ENCODE measurements around the gene SMIM20.
"Not testable (repeated sequence)": the region's sequence is repeated elsewhere in the genome, so short reads cannot be mapped to it uniquely, and the experiment has no call there.

The SMIM20 gene

GRCh38 chr4:25890571-25891485 lies 23.2 kb upstream of the SMIM20 start:
- no peak for DNase-seq (ENCODE audit: low read depth in 2 of 2)

GRCh38 chr4:25892796-25893195 lies 21.2 kb upstream of the SMIM20 start:
- DNase-seq (ENCODE audit: low read depth in 2 of 2) = no peak

GRCh38 chr4:25896776-25897539 lies 17.1 kb upstream of the SMIM20 start:
- no peak for DNase-seq (ENCODE audit: low read depth in 2 of 2)

GRCh38 chr4:25900310-25900709 lies 13.7 kb upstream of the SMIM20 start:
- no peak for DNase-seq (ENCODE audit: low read depth in 2 of 2)

GRCh38 chr4:25901030-25901430 lies 13.0 kb upstream of the SMIM20 start:
- DNase-seq (ENCODE audit: low read depth in 2 of 2) = no peak

GRCh38 chr4:25903900-25904747 lies 9.9 kb upstream of the SMIM20 start:
- DNase-seq (ENCODE audit: low read depth in 2 of 2) = no peak

- no peak for DNase-seq (ENCODE audit: low read depth in 2 of 2)
Measured at GRCh38 chr4:25904748-25905082, 9.3 kb upstream of the SMIM20 start.

GRCh38 chr4:25905371-25905770 lies 8.6 kb upstream of the SMIM20 start:
- no peak for DNase-seq (ENCODE audit: low read depth in 2 of 2)

- not testable (repeated sequence) for DNase-seq (ENCODE audit: low read depth in 2 of 2)
Measured at GRCh38 chr4:25906113-25906512, 7.9 kb upstream of the SMIM20 start.

GRCh38 chr4:25908491-25908901 lies 5.5 kb upstream of the SMIM20 start:
- no peak for DNase-seq (ENCODE audit: low read depth in 2 of 2)

- DNase-seq (ENCODE audit: low read depth in 2 of 2) = no peak
Measured at GRCh38 chr4:25911356-25911755, 2.7 kb upstream of the SMIM20 start.

GRCh38 chr4:25913056-25913850 lies 767 bp upstream of the SMIM20 start:
- DNase-seq (ENCODE audit: low read depth in 2 of 2) = peak; percentile 11 to 16

- no peak for DNase-seq (ENCODE audit: low read depth in 2 of 2)
Measured at GRCh38 chr4:25914670-25915352, 791 bp downstream of the SMIM20 start.

GRCh38 chr4:25915353-25915705 lies 1.3 kb downstream of the SMIM20 start:
- DNase-seq (ENCODE audit: low read depth in 2 of 2) = no peak

- DNase-seq (ENCODE audit: low read depth in 2 of 2) = no peak
Measured at GRCh38 chr4:25916870-25917269, 2.9 kb downstream of the SMIM20 start.

GRCh38 chr4:25919676-25920075 lies 5.7 kb downstream of the SMIM20 start:
- no peak for DNase-seq (ENCODE audit: low read depth in 2 of 2)

- no peak for DNase-seq (ENCODE audit: low read depth in 2 of 2)
Measured at GRCh38 chr4:25921922-25922321, 7.9 kb downstream of the SMIM20 start.

- no peak for DNase-seq (ENCODE audit: low read depth in 2 of 2)
Measured at GRCh38 chr4:25922812-25923369, 8.9 kb downstream of the SMIM20 start.

GRCh38 chr4:25923745-25924144 lies 9.7 kb downstream of the SMIM20 start:
- DNase-seq (ENCODE audit: low read depth in 2 of 2) = no peak

GRCh38 chr4:25925486-25926201 lies 11.6 kb downstream of the SMIM20 start:
- peak; percentile 15 to 41 for DNase-seq (ENCODE audit: low read depth in 2 of 2)

All from stimulated activated CD4-positive, alpha-beta T cell treated with anti-CD3 and anti-CD28 coated beads, Interleukin-4, amount 100 ng/mL, for 48 hours (primary cell).